IMR-90 (cell line): ENCODE results near the gene TIPARP. TPM values are rescaled to one million over a fixed set of nuclear protein-coding genes. Genes with fewer than 3 reads are reported as not detected.

Experiments used
- ATAC-seq: fragments of 200-7000 bp; cut with Tn5 transposase; 2 replicates; pipeline ENCODE4 v1.9.1; 2020; ENCODE audit warnings: low read depth, mild to moderate bottlenecking, moderate library complexity
- BruUV-seq: library from RNA; stranded (reverse); fragments of 400-500 nt; replicated peaks from 2 replicates; lab custom pipeline; 2021; lab: Mats Ljungman, UMichigan
- CTCF ChIA-PET: fragments of 300-600 bp; formaldehyde crosslinking; extraction: SDS; loops from one replicate; lab custom pipeline; 2021; ENCODE audit warnings: antibody characterized with exemption; lab: Yijun Ruan, JAX
- POLR2A ChIA-PET: fragments of 300-600 bp; sonication (Branson Sonifier 250); formaldehyde crosslinking; loops from one replicate; lab custom pipeline; 2022; ENCODE audit warnings: antibody characterized with exemption; ENCODE audit not compliant: unreplicated experiment; lab: Charles Lee
- DNase-seq: peaks from one replicate; pipeline ENCODE4 v3.0.0; 2013
- H2AFZ ChIP-seq: replicated peaks from 2 replicates; pipeline ENCODE3; 2013; ENCODE audit warnings: low read length, mild to moderate bottlenecking; ENCODE audit not compliant: poor library complexity
- H2AK5ac ChIP-seq: 2 replicates; pipeline ENCODE4 v1.6.1; 2013; ENCODE audit warnings: low read depth, low read length, inconsistent platforms
- H2AK9ac ChIP-seq: replicated peaks from 2 replicates; pipeline ENCODE3; 2013; ENCODE audit warnings: mild to moderate bottlenecking, low read depth, low read length, moderate library complexity; ENCODE audit not compliant: poor library complexity
- H2BK120ac ChIP-seq: 2 replicates; pipeline ENCODE4 v1.6.1; 2013; ENCODE audit warnings: low read depth, low read length, inconsistent platforms
- H2BK15ac ChIP-seq: 3 replicates; pipeline ENCODE4 v1.6.1; 2013; ENCODE audit warnings: low read depth, low read length, inconsistent platforms
- H2BK20ac ChIP-seq: 2 replicates; pipeline ENCODE4 v1.6.1; 2013; ENCODE audit warnings: low read depth, mild to moderate bottlenecking, inconsistent platforms, low read length, moderate library complexity
- H2BK5ac ChIP-seq: 2 replicates; pipeline ENCODE4 v1.6.1; 2013; ENCODE audit warnings: mild to moderate bottlenecking, low read depth, low read length, inconsistent platforms; ENCODE audit not compliant: poor library complexity, severe bottlenecking
- H3K14ac ChIP-seq: replicated peaks from 2 replicates; pipeline ENCODE4 v1.6.1; 2013; ENCODE audit warnings: low read depth, low read length, inconsistent platforms
- H3K18ac ChIP-seq: 2 replicates; pipeline ENCODE4 v1.6.1; 2013; ENCODE audit warnings: low read depth, low read length, control low read depth
- H3K23ac ChIP-seq: 2 replicates; pipeline ENCODE4 v1.6.1; 2013; ENCODE audit warnings: low read depth, low read length, inconsistent platforms
- H3K27ac ChIP-seq: 2 replicates; pipeline ENCODE4 v1.5.1; 2013; ENCODE audit warnings: mild to moderate bottlenecking, control low read depth, low read length; ENCODE audit not compliant: insufficient read depth
- H3K27me3 ChIP-seq: 2 replicates; pipeline ENCODE4 v1.6.1; 2013; ENCODE audit warnings: low read length; ENCODE audit not compliant: control insufficient read depth, insufficient read depth
- H3K36me3 ChIP-seq: 2 replicates; pipeline ENCODE4 v1.6.1; 2013; ENCODE audit warnings: low read length, mixed read lengths; ENCODE audit not compliant: control insufficient read depth, insufficient read depth
- H3K4ac ChIP-seq: 2 replicates; pipeline ENCODE4 v1.6.1; 2013; ENCODE audit warnings: low read depth, low read length, inconsistent platforms
- H3K4me1 ChIP-seq: 2 replicates; pipeline ENCODE4 v1.6.1; 2013; ENCODE audit warnings: low read length, mixed read lengths; ENCODE audit not compliant: control insufficient read depth, insufficient read depth
- H3K4me2 ChIP-seq: 2 replicates; pipeline ENCODE4 v1.6.1; 2013; ENCODE audit warnings: low read depth, mild to moderate bottlenecking, control low read depth, low read length, moderate library complexity
- H3K4me3 ChIP-seq: 2 replicates; pipeline ENCODE4 v1.5.1; 2013; ENCODE audit warnings: low read depth, mild to moderate bottlenecking, control low read depth, low read length, moderate library complexity; ENCODE audit not compliant: insufficient read depth
- H3K56ac ChIP-seq: 2 replicates; pipeline ENCODE4 v1.6.1; 2013; ENCODE audit warnings: low read length, inconsistent platforms; ENCODE audit not compliant: insufficient read depth; ENCODE audit errors: extremely low read depth
- H3K79me1 ChIP-seq, 2 experiments: 2 replicates each; pipeline ENCODE4 v1.6.1; 2013; ENCODE audit warnings: low read length in 2 of 2, inconsistent platforms in 1 of 2, low read depth in 1 of 2
- H3K9ac ChIP-seq: 2 replicates; pipeline ENCODE4 v1.6.1; 2013; ENCODE audit warnings: low read depth, low read length, control low read depth
- H3K9me1 ChIP-seq: 2 replicates; pipeline ENCODE4 v1.6.1; 2013; ENCODE audit warnings: low read length, inconsistent platforms; ENCODE audit not compliant: insufficient read depth
- H3K9me3 ChIP-seq: 2 replicates; pipeline ENCODE4 v1.6.1; 2013; ENCODE audit warnings: low read length; ENCODE audit not compliant: control insufficient read depth, insufficient read depth
- H4K20me1 ChIP-seq: 2 replicates; pipeline ENCODE4 v1.6.1; 2013; ENCODE audit warnings: low read length, inconsistent platforms; ENCODE audit not compliant: insufficient read depth
- H4K5ac ChIP-seq: 2 replicates; pipeline ENCODE4 v1.6.1; 2013; ENCODE audit warnings: mild to moderate bottlenecking, low read depth, low read length, control low read depth
- H4K8ac ChIP-seq, 2 experiments: 2 replicates each; pipeline ENCODE4 v1.6.1; 2013; ENCODE audit warnings: low read depth in 2 of 2, low read length in 2 of 2, control low read depth in 1 of 2, inconsistent platforms in 1 of 2
- H4K91ac ChIP-seq: 2 replicates; pipeline ENCODE4 v1.6.1; 2013; ENCODE audit warnings: low read depth, low read length, inconsistent platforms; ENCODE audit not compliant: insufficient read depth
- BHLHE40 ChIP-seq: fragments of 150-350 bp; IDR thresholded peaks from 2 replicates; pipeline ENCODE4 v1.6.1; 2016; ENCODE audit warnings: mild to moderate bottlenecking, low read depth, low read length
- ELK1 ChIP-seq: fragments of 150-350 bp; IDR thresholded peaks from 2 replicates; pipeline ENCODE4 v1.6.1; 2016; ENCODE audit warnings: low read depth, mild to moderate bottlenecking, low read length, moderate library complexity, borderline replicate concordance
- RFX5 ChIP-seq: IDR thresholded peaks from 2 replicates; pipeline ENCODE4 v1.8.0; 2012; ENCODE audit warnings: low read depth, mild to moderate bottlenecking, low read length, moderate library complexity
- USF2 ChIP-seq: fragments of 150-350 bp; IDR thresholded peaks from 2 replicates; pipeline ENCODE4 v1.6.1; 2017; ENCODE audit warnings: mild to moderate bottlenecking, antibody characterized with exemption, low read length, low read depth
- WGBS, 2 experiments: methylation state at CpG; one replicate each; pipeline versions ENCODE4 v1.1.5 to v1.1.7; 2013; ENCODE audit warnings: missing lambda C conversion rate in 2 of 2; ENCODE audit not compliant: insufficient read length in 1 of 2; ENCODE audit errors: extremely low coverage in 2 of 2; 5-methylcytosine and 5-hydroxymethylcytosine counted together
- dilution Hi-C: fragments of 300-500 bp; cut with HindIII; formaldehyde crosslinking; loops from one replicate; pipeline ENCODE4 v1.14.3; 2018; ENCODE audit warnings: low sequenced_read_pairs; ENCODE audit not compliant: unreplicated experiment
- in situ Hi-C: fragments of 300-500 bp; cut with MboI; formaldehyde crosslinking; loops from 3 replicates; pipeline ENCODE4 v1.14.3; 2019; ENCODE audit warnings: low sequenced_read_pairs, inconsistent platforms, mixed read lengths
- intact Hi-C: fragments of 100-400 bp; cut with micrococcal nuclease; formaldehyde crosslinking; loops from 2 replicates; pipeline ENCODE4 v1.10.0; 2022
- polyA plus RNA-seq, 3 experiments: library from polyadenylated mRNA; depleted of rRNA; stranded (reverse); fragments of >200 nt; gene quantifications; 2 replicates each; pipeline ENCODE4 v1.2.3, GENCODE V29; 2012; ENCODE audit warnings: low replicate concordance in 1 of 3
- total RNA-seq: library from RNA; depleted of rRNA; stranded (reverse); fragments of >200 nt; gene quantifications from 2 replicates; pipeline ENCODE4 v1.2.3, GENCODE V29; 2012

Gene TIPARP
- total and polyA plus RNA-seq, 2 of the 4 experiments (the other 2 are of a cell fraction): 12.6 to 70.8 TPM

- 0 out of 2 replicates have a peak overlapping the region, but pooled peaks have one; percentile 29 for H2BK20ac ChIP-seq
- no peaks in the 10 kb centered on the region for H3K27me3 ChIP-seq
- no peaks in the 10 kb centered on the region for H3K79me1 ChIP-seq
- no peak overlapping the region for H2BK5ac ChIP-seq
- H2AFZ ChIP-seq: no peak overlapping the region
- dilution Hi-C loops: no loop called here
- WGBS, 2 experiments: no CpG with 5 or more reads among the region's 1 CpG
- in situ Hi-C loops: loop anchor here (10.0 to 25.0 kb wide), 2 partner anchors 101 to 504 kb away; no protein-coding TSS in a partner anchor
- no peaks in the 10 kb centered on the region for H3K9me3 ChIP-seq
- 0 out of 2 replicates have a peak overlapping the region, but pooled peaks have one; percentile 17 for H3K14ac ChIP-seq
- CTCF ChIA-PET: no interaction called here
- no peak overlapping the region for H3K4ac ChIP-seq
- no peak overlapping the region; the same call in 1 of the 2 replicates for H3K23ac ChIP-seq
- POLR2A ChIA-PET: no interaction called here
- H2BK120ac ChIP-seq: peak overlapping the region; percentile 30; the same call in 1 of the 2 replicates
- no peak overlapping the region; a peak in 1 of 4 replicates for H4K8ac ChIP-seq
- BruUV-seq: no TSS peak
- peaks cover 6% of the 10 kb centered on the region for H3K4me1 ChIP-seq
- H4K20me1 ChIP-seq: no peaks in the 10 kb centered on the region
- no peak overlapping the region for H3K18ac ChIP-seq
- ATAC-seq: no peak
- no peak overlapping the region for H4K5ac ChIP-seq
- DNase-seq: no peak
- TF ChIP-seq BHLHE40: no peak
- no peak for TF ChIP-seq RFX5
- no peak for TF ChIP-seq ELK1
- TF ChIP-seq USF2: no peak
- intact Hi-C loops: no loop called here
- no peak overlapping the region for H3K4me2 ChIP-seq
- no peak overlapping the region for H3K4me3 ChIP-seq
- H3K27ac ChIP-seq: no peak overlapping the region
- H3K56ac ChIP-seq: no peak overlapping the region
- H2BK15ac ChIP-seq: no peak overlapping the region
- H3K9ac ChIP-seq: no peak overlapping the region
- H3K36me3 ChIP-seq: no peaks in the 10 kb centered on the region
- no peak overlapping the region for H2AK9ac ChIP-seq
- peaks cover 9% of the 10 kb centered on the region; the same call in 1 of the 2 replicates for H3K9me1 ChIP-seq
- H2AK5ac ChIP-seq: no peak overlapping the region
- H4K91ac ChIP-seq: no peak overlapping the region
Observed at GRCh38 chr3:156666073-156666472, 8.3 kb upstream of the TIPARP start.
